SK-N-SH (cell line): Measurements from ENCODE around the gene ABCA7. TPM values are rescaled to one million over a fixed set of nuclear protein-coding genes. Genes with fewer than 3 reads are reported as not detected.

ENCODE experiments used
- CTCF ChIA-PET: fragments of 300-600, 350-600 bp; formaldehyde crosslinking; extraction: SDS; loops from one replicate; lab custom pipeline; 2021; lab: Yijun Ruan, JAX
- POLR2A ChIA-PET: fragments of 350-600 bp; sonication (Branson Sonifier 250); formaldehyde crosslinking; extraction: SDS; loops from one replicate; lab custom pipeline; 2020; ENCODE audit warnings: antibody characterized with exemption, inconsistent platforms; lab: Yijun Ruan, JAX
- DNase-seq: peaks from one replicate; pipeline ENCODE4 v3.0.0; 2012
- H2AFZ ChIP-seq: fragments of 200-600 bp; sonication (generic); 2 replicates; pipeline ENCODE4 v1.8.1; 2016; ENCODE audit warnings: antibody characterized with exemption, mild to moderate bottlenecking, low read depth
- H3F3A ChIP-seq: fragments of 200-600 bp; sonication (generic); replicated peaks from 2 replicates; pipeline ENCODE3; 2016; ENCODE audit warnings: antibody characterized with exemption, mild to moderate bottlenecking; ENCODE audit not compliant: insufficient read depth
- H3K27ac ChIP-seq, 2 experiments: fragments of 200-500 bp in 1 of 2; fragments of 200-600 bp in 1 of 2; sonication (Bioruptor generic) in 1 of 2; sonication (generic), shearing (Covaris generic) in 1 of 2; 2 replicates each; pipeline versions ENCODE4 v1.5.1 to v1.6.1; 2014 to 2016; ENCODE audit warnings: low read depth in 2 of 2, inconsistent platforms in 1 of 2, low read length in 1 of 2, mild to moderate bottlenecking in 1 of 2, mixed read lengths in 1 of 2
- H3K27me3 ChIP-seq: fragments of 200-600 bp; sonication (generic), shearing (Covaris generic); 2 replicates; pipeline ENCODE4 v1.6.1; 2016; ENCODE audit warnings: mixed run types; ENCODE audit not compliant: insufficient read depth
- H3K36me3 ChIP-seq, 2 experiments: fragments of 200-500 bp in 1 of 2; fragments of 200-600 bp in 1 of 2; sonication (Bioruptor generic) in 1 of 2; sonication (generic) in 1 of 2; replicated peaks in 1 of 2; 2 replicates each; pipeline versions ENCODE3 to v1.5.1; 2014 to 2016; ENCODE audit warnings: low read length in 1 of 2, mild to moderate bottlenecking in 1 of 2; ENCODE audit not compliant: insufficient read depth in 2 of 2, control insufficient read depth in 1 of 2
- H3K4me1 ChIP-seq, 2 experiments: fragments of 200-500 bp in 1 of 2; fragments of 200-600 bp in 1 of 2; sonication (Bioruptor generic) in 1 of 2; sonication (generic), shearing (Covaris generic) in 1 of 2; 2 replicates each; pipeline versions ENCODE4 v1.5.1 to v1.6.1; 2014 to 2016; ENCODE audit warnings: low read depth in 1 of 2, low read length in 1 of 2, mixed run types in 1 of 2; ENCODE audit not compliant: insufficient read depth in 2 of 2, control insufficient read depth in 1 of 2
- H3K4me2 ChIP-seq: fragments of 200-600 bp; sonication (generic), shearing (Covaris generic); 2 replicates; pipeline ENCODE4 v1.6.1; 2017; ENCODE audit warnings: mixed run types
- H3K4me3 ChIP-seq, 2 experiments: fragments of 200-500 bp in 1 of 2; fragments of 200-600 bp in 1 of 2; sonication (Bioruptor generic) in 1 of 2; sonication (generic), shearing (Covaris generic) in 1 of 2; 2 replicates each; pipeline versions ENCODE4 v1.5.1 to v1.8.1; 2014 to 2016; ENCODE audit warnings: low read depth in 2 of 2, inconsistent platforms in 1 of 2, low read length in 1 of 2, mild to moderate bottlenecking in 1 of 2, mixed read lengths in 1 of 2, moderate library complexity in 1 of 2
- H3K79me2 ChIP-seq: fragments of 200-600 bp; sonication (generic); 2 replicates; pipeline ENCODE4 v1.8.1; 2017; ENCODE audit warnings: mild to moderate bottlenecking; ENCODE audit not compliant: insufficient read depth
- H3K9ac ChIP-seq: fragments of 200-600 bp; sonication (generic); 2 replicates; pipeline ENCODE4 v1.6.1; 2017; ENCODE audit warnings: mixed run types
- H3K9me2 ChIP-seq: fragments of 200-600 bp; sonication (generic); 2 replicates; pipeline ENCODE4 v1.6.1; 2017; ENCODE audit warnings: mixed run types
- H3K9me3 ChIP-seq: fragments of 200-600 bp; sonication (generic); 2 replicates; pipeline ENCODE4 v1.6.1; 2017; ENCODE audit warnings: mixed run types, mild to moderate bottlenecking, moderate library complexity
- H4K20me1 ChIP-seq: fragments of 200-600 bp; sonication (generic); 2 replicates; pipeline ENCODE4 v1.6.1; 2017; ENCODE audit warnings: mild to moderate bottlenecking, mixed run types; ENCODE audit not compliant: insufficient read depth
- CHD2 ChIP-seq: fragments of 150-350 bp; IDR thresholded peaks from 2 replicates; pipeline ENCODE4 v1.6.1; 2018; ENCODE audit warnings: low read length; ENCODE audit not compliant: partially characterized antibody
- FOSL2 ChIP-seq: IDR thresholded peaks from 2 replicates; pipeline ENCODE4 v1.4.0; 2012; ENCODE audit warnings: low read depth, mild to moderate bottlenecking, moderate library complexity, borderline replicate concordance
- GATA2 ChIP-seq: sonication (generic); formaldehyde crosslinking; IDR thresholded peaks from 2 replicates; pipeline ENCODE4 v1.5.0; 2020; ENCODE audit warnings: mild to moderate bottlenecking, missing genetic modification reagents
- JUND ChIP-seq: IDR thresholded peaks from 2 replicates; pipeline ENCODE4 v1.4.0; 2012
- MEF2A ChIP-seq: IDR thresholded peaks from 2 replicates; pipeline ENCODE4 v1.4.0; 2012; ENCODE audit warnings: low read depth, borderline replicate concordance
- NFIC ChIP-seq: IDR thresholded peaks from 2 replicates; pipeline ENCODE4 v1.4.0; 2012; ENCODE audit warnings: borderline replicate concordance
- RFX5 ChIP-seq: IDR thresholded peaks from 2 replicates; pipeline ENCODE4 v1.6.1; 2012; ENCODE audit warnings: mild to moderate bottlenecking, improper control_type of control experiment, low read length
- RXRA ChIP-seq: IDR thresholded peaks from 2 replicates; pipeline ENCODE4 v1.4.0; 2012; ENCODE audit warnings: low read depth, mild to moderate bottlenecking, borderline replicate concordance
- USF1 ChIP-seq: IDR thresholded peaks from 2 replicates; pipeline ENCODE4 v1.4.0; 2012; ENCODE audit warnings: low read depth, borderline replicate concordance
- WGBS: methylation state at CpG from one replicate; pipeline ENCODE4 v1.1.6; 2017; ENCODE audit warnings: low lambda C conversion rate; 5-methylcytosine and 5-hydroxymethylcytosine counted together
- polyA plus RNA-seq, 3 experiments: library from polyadenylated mRNA; depleted of rRNA; stranded (reverse); fragments of >200 nt; gene quantifications; 2 replicates each; pipeline ENCODE4 v1.2.3, GENCODE V29; 2012

ABCA7 gene
- polyA plus RNA-seq, 1 of the 3 experiments (the other 2 are of a cell fraction) = 7.8 TPM

GRCh38 chr19:1015782-1016646 lies 23.9 kb upstream of the ABCA7 start:
- ChIA-PET POLR2A (no interaction called here), CTCF (interaction anchor here (0.6 to 1.6 kb wide), 2 partner anchors 153 to 430 kb away, joined by 3 to 5 read pairs; no protein-coding TSS in a partner anchor)
- 83% methylated on average over 10 of the region's 31 CpGs for WGBS
- Histone ChIP-seq H3K27me3 (no peaks in the 10 kb centered on the region), H3K9me3 (no peaks in the 10 kb centered on the region), H3K36me3 (peaks cover 0 to 28% of the 10 kb centered on the region in 2 experiments), H3K9me2 (no peaks in the 10 kb centered on the region), H2AFZ (no peak overlapping the region), H3K4me3 (no peak overlapping the region), H3K4me1 (peaks cover 13 to 26% of the 10 kb centered on the region in 2 experiments; a peak in 1 of 4 replicates), H3K9ac (no peak overlapping the region), H3K4me2 (no peak overlapping the region), H3K79me2 (peaks cover 74% of the 10 kb centered on the region), H3K27ac (no peak overlapping the region), H3F3A (no peaks in the 10 kb centered on the region), H4K20me1 (peaks cover 71% of the 10 kb centered on the region)
- no peak for TF ChIP-seq FOSL2
- TF ChIP-seq JUND = no peak
- no peak for TF ChIP-seq CHD2
- TF ChIP-seq NFIC = no peak
- no peak for TF ChIP-seq MEF2A
- TF ChIP-seq GATA2 (CRISPR knock-in tag) = no peak
- DNase-seq = no peak

GRCh38 chr19:1016647-1017114 lies 23.2 kb upstream of the ABCA7 start:
- WGBS = 58% methylated on average over 6 of the region's 12 CpGs
- peaks cover 74% of the 10 kb centered on the region for H3K79me2 ChIP-seq
- no peak overlapping the region for H3K9ac ChIP-seq
- H3K4me3 ChIP-seq = no peak overlapping the region
- H3K36me3 ChIP-seq = peaks cover 0 to 26% of the 10 kb centered on the region in 2 experiments
- peaks cover 2% of the 10 kb centered on the region for H3F3A ChIP-seq
- no peak for TF ChIP-seq RFX5
- TF ChIP-seq USF1 = peak; percentile 42; the same call in 1 of the 2 replicates
- TF ChIP-seq RXRA = no peak
- peaks cover 13 to 26% of the 10 kb centered on the region in 2 experiments; a peak in 1 of 4 replicates for H3K4me1 ChIP-seq
- no peaks in the 10 kb centered on the region for H3K27me3 ChIP-seq
- no peaks in the 10 kb centered on the region for H3K9me2 ChIP-seq
- no peaks in the 10 kb centered on the region for H3K9me3 ChIP-seq
- H3K4me2 ChIP-seq = peak overlapping the region; percentile 97; the same call in 1 of the 2 replicates
- ChIA-PET CTCF (interaction anchor here (1.6 kb wide), 1 partner anchor 153 kb away, joined by 5 read pairs; no protein-coding TSS in a partner anchor), POLR2A (no interaction called here)
- H3K27ac ChIP-seq = no peak overlapping the region
- DNase-seq = no peak
- no peak overlapping the region for H2AFZ ChIP-seq
- H4K20me1 ChIP-seq = peaks cover 71% of the 10 kb centered on the region
